ENCODE measurements around the gene CYP24A1.

Gene CYP24A1

DNA sequence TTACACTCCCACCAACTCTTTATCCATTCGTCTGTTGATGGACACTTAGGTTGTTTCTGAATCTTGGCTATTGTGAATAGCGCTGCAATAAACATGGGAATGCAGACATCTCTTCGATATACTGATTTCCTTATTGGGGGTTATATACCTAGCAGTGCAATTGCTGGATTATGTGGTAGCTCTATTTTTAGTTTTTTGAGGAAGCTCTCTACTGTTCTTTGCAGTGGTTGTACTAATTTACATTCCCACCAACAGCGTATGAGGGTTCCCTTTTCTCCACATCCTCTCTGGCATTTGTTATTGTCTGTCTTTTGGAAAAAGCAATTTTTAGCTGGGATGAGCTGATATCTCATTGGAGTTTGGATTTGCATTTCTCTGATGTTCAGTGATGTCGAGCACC, 29.5 kb upstream of the CYP24A1 start:
- H3K4me3 ChIP-seq (ENCODE audit: low read length): no peak overlapping the region
- TF ChIP-seq, protein P1, sequence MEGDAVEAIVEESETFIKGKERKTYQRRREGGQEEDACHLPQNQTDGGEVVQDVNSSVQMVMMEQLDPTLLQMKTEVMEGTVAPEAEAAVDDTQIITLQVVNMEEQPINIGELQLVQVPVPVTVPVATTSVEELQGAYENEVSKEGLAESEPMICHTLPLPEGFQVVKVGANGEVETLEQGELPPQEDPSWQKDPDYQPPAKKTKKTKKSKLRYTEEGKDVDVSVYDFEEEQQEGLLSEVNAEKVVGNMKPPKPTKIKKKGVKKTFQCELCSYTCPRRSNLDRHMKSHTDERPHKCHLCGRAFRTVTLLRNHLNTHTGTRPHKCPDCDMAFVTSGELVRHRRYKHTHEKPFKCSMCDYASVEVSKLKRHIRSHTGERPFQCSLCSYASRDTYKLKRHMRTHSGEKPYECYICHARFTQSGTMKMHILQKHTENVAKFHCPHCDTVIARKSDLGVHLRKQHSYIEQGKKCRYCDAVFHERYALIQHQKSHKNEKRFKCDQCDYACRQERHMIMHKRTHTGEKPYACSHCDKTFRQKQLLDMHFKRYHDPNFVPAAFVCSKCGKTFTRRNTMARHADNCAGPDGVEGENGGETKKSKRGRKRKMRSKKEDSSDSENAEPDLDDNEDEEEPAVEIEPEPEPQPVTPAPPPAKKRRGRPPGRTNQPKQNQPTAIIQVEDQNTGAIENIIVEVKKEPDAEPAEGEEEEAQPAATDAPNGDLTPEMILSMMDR (IDR thresholded peaks at IDR 0.05; ENCODE audit: insufficient read depth, low read depth, low read length, missing control alignments): no peak
- DNase-seq (ENCODE audit: low read depth): no peak

DNA sequence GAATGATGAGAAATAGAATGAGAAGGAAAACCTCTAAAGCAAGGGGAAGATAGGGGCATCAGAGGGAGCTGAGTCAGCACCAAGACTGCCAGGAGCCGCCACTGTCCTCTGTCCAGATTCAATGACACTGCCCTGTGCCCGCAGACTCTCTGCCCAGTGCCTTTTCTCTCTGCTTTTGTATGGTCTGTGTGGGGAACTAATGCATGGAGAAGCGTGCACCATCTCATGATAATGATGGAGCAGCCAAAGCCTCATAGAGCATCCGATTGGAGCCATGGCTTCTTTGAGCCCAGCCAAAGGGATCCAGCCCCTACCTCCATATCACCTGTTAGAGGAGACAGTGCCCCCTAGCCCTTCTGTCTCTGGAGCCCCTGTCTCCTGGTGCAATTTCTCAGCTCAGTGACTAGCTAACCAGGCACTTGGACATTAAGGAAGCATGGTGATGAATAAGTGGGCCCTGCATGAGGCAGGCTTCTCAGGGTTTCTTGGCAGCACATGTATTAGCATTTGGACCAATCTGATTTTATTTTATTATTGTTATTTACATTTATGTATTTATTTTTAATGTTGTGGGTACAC, 27.6 kb upstream of the CYP24A1 start:
- TF ChIP-seq, protein P1 (IDR thresholded peaks at IDR 0.05; ENCODE audit: insufficient read depth, low read depth, low read length, missing control alignments): no peak
- no peak for DNase-seq (ENCODE audit: low read depth)

DNA sequence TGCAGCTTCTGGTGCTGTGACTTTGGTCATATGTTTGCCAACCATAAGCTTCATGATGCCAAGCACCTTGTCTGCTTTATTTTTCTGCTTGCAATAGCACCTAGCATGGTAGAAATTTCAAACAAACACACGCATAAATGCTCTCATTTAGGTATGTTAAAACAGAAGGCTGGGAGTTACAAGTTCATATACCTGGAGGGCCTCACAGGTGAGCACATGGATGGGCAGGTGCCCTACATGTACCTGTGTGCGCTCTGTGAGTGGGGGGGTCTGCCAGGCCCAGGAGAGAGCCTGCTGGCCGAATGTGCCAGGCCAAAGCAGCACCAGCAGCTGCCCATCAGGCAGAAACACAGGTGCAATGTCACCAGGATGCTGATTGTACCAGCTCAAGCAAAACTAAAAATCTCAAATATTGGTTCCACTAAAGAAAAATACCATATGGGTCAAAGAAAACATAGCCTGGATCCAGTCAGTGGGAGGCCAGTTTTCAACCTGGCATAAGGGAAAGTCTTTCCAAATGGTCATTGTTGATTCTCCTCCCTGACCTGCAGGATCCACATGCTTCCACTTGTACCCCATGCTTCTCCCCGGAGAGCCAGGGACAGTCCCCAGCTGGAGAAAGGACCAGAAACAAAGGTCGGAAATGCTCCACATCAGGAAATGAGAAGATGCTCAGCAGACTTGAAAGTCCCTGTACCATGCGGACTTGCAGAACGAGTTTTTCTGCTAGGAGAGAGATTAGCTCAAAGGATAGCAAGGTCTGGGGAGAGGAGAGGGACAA, 26.9 kb upstream of the CYP24A1 start:
- TF ChIP-seq, protein P1 (IDR thresholded peaks at IDR 0.05; ENCODE audit: insufficient read depth, low read depth, low read length, missing control alignments): no peak
- peak; percentile 73 for DNase-seq (ENCODE audit: low read depth)
- H3K4me3 ChIP-seq (ENCODE audit: low read length): no peak overlapping the region

More for the DNA sequence above, 27.6 kb upstream of the CYP24A1 start:
- no peak overlapping the region for H3K4me3 ChIP-seq (ENCODE audit: low read length)

DNA sequence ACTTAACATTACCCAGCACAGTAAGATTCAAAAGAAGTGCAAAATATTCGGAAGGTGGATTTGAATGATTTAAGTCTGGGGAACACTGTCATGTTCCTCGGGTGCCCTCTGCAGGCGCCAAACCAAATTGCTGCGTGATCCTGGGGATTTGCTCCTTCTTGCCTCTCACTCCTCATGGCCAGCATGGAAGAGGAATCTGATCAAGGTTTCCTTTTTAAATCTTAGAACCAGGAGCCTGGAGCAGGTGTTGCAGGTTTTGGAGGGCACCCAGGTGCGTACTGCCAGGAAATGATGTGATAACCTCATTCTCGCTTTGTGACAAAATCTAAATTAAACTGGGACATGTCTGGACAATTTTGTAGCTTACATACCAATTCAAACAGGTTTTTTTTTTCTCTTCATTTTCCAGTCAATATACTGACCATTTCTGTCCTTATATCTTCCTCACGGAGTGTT, 26.0 kb upstream of the CYP24A1 start:
- no peak overlapping the region for H3K4me3 ChIP-seq (ENCODE audit: low read length)
- peak; percentile 83 for DNase-seq (ENCODE audit: low read depth)
- TF ChIP-seq, protein P1 (IDR thresholded peaks at IDR 0.05; ENCODE audit: insufficient read depth, low read depth, low read length, missing control alignments): peak; percentile 95

DNA sequence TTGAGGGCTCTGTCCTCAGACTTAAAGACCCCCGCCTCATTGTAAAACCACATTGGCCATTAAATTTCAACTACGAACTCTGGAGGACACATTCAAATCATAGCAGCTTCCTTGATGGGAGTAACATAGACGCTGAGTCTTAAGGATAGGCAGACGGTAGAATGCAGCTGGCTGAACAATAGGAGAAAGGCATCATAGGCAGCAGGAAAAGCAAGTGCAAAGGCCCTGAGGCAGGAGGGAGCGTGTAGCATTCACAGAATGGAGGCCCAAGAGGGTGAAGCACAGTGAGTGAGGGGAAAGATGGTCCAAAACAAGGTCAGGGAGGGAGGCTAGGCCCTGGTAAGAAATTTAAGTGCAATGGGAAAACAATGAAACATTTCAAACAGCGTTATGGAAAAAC, 25.5 kb upstream of the CYP24A1 start:
- TF ChIP-seq, protein P1 (IDR thresholded peaks at IDR 0.05; ENCODE audit: insufficient read depth, low read depth, low read length, missing control alignments): no peak
- no peak for DNase-seq (ENCODE audit: low read depth)
- no peak overlapping the region for H3K4me3 ChIP-seq (ENCODE audit: low read length)

DNA sequence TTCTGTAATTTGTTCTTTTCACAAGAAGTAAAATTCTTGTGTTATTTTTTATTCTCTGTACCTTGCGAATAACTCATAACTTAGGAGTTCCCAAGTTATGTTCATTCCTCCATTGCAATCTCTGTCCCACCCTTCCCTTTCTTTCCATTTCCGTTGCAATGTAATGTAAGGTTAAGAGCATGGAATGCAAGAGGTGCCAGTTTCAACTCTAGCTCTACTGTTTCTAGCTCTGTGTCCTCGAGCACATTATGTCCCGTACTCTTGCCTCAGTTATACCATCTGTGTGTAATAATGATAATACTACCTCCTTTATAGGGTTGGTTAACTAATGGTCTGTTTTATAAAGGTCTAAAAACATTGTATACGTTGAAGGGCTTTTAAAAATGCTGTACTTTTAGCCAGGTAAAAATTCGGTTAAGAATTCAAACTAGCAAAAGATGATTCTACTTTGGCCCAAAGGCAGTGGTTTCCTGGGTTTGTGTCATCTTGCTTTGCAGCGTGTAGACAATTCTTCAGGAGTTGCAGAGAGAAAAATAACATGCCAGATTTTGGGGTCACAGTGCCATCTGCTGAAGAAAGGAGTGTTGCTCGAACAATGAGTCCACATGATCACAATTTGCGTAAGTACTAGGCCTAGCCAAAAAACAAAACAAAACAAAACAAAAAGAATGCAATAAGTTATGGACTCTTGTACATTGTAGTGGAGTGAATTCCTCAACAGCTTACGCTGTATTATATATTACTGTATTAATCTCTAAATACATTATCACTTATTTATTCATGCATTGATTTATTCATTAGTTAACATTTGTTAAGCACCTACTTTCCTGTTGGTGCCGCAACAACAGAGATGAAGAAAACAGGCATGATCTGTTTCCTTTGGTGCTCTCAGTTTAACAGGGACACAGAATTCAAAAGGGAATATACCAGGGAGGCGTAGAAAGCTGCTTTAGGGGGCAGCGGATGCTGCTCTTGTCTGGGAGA, 24.1 kb upstream of the CYP24A1 start:
- TF ChIP-seq, protein P1 (IDR thresholded peaks at IDR 0.05; ENCODE audit: insufficient read depth, low read depth, low read length, missing control alignments): peak; percentile 60
- peak; percentile 84 for DNase-seq (ENCODE audit: low read depth)
- no peak overlapping the region for H3K4me3 ChIP-seq (ENCODE audit: low read length)

Measured in epithelial cell of esophagus (primary cell).